GM20000 (cell line): ENCODE results near the gene SPATS2.

Experiments
- DNase-seq: peaks from one replicate; pipeline ENCODE4 v3.0.0; 2012; ENCODE audit warnings: low spot score
- TF ChIP-seq, protein P1 (sequence below): IDR thresholded peaks from 2 replicates; pipeline ENCODE4 v1.5.1; 2012; ENCODE audit warnings: mild to moderate bottlenecking, control low read depth; ENCODE audit errors: extremely low read depth, missing control alignments

The SPATS2 gene

DNA sequence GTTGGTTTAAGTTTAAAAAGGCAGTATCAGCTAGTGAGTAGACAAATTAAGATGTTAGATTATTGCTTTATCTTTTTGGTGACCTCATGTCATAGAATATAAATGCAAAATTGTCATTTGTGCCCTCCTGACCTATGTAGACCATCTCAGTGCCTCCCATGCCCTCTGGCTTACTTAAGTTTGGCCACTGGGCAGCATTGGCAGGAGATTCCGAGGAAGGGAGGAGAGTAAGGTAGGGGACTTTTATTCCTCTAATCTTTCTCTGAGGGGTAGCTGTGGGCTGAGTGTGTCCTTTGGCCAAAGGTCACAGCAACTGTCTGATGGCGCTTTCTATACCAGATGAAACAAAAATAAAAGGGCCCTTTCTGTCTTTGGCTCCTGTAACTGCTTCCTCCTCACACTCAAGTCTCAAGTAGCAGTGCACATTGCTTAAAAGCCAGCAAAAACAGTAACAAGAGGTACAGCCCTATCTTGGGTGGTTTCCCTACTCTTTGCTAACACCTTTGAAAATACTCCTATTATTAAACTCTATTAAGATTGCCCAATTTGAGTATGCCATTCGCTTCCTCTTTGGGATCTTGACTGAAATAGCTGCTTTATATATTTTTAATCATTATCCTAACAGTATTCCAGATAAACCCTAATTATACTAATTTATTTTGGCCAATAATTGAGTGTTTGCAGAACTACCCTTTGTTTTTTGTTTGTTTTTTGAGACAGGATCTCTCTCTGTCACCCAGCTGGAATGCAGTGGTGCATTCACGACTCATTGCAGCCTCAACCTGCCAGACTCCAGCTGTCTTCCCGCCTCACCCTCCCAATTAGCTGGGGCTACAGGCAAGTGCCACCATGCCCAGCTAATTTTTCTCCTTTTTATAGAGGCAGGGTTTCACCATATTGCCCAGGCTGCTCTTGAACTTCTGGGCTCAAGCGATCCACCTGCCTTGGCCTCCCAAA is 115.1 kb downstream of the SPATS2 start:
- DNase-seq, result peak; percentile 7
- TF ChIP-seq, protein P1, sequence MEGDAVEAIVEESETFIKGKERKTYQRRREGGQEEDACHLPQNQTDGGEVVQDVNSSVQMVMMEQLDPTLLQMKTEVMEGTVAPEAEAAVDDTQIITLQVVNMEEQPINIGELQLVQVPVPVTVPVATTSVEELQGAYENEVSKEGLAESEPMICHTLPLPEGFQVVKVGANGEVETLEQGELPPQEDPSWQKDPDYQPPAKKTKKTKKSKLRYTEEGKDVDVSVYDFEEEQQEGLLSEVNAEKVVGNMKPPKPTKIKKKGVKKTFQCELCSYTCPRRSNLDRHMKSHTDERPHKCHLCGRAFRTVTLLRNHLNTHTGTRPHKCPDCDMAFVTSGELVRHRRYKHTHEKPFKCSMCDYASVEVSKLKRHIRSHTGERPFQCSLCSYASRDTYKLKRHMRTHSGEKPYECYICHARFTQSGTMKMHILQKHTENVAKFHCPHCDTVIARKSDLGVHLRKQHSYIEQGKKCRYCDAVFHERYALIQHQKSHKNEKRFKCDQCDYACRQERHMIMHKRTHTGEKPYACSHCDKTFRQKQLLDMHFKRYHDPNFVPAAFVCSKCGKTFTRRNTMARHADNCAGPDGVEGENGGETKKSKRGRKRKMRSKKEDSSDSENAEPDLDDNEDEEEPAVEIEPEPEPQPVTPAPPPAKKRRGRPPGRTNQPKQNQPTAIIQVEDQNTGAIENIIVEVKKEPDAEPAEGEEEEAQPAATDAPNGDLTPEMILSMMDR, result no peak

DNA sequence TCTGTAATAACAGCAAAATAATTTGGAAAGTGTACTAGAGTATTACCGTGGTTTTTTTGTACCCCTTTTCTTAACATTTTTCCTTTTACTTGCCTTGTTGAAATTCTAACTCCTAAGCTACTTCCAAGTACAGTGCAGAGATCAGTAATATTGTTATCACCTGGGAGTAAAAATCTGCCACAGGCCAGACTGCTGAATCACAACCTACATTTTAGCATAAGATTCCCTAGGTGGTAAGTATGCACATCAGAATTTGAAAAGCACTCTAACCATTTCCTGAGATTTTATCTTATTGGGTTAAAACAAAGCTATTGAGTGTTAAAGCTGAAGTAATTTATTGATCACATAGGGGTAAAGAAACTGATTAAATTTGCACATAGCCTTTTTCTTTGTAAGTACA is 116.4 kb downstream of the SPATS2 start:
- TF ChIP-seq, protein P1, result no peak
- DNase-seq, result no peak

DNA sequence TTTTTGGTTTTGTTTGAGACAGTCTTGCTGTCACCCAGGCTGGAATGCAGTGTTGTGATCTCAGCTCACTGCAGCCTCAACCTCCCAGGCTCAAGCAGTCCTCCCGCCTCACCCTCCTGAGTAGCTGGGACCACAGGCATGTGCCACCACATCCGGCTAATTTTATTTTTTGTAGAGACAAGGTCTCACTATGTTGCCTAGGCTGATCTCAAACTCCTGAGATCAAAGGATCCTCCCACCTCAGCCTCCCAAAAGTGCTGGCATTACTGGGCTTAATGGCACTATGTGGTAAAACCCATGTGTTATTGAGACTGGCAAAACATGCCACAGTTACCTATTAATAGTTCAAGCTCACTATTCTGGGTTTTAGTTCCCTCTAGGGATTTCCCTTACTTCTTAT is 120.3 kb downstream of the SPATS2 start:
- TF ChIP-seq, protein P1, result no peak
- DNase-seq, result no peak

DNA sequence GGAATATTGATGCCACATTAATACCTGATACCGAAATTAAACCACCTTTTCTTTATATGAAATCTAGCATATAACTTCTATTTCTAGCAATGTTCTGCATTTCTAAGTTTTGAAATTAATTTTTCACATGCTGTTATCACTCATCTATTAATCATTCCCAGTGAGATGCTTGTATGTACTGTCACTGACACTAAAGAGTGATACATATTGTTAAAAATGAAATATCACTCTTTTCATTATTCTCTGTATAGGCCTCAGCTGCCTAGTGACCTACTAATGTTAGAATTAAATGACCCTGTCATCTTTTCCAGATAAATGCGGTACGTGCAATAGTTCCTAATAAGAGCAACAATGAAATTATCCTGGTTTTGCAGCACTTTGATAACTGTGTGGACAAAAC is 121.9 kb downstream of the SPATS2 start:
- no peak for DNase-seq
- TF ChIP-seq, protein P1, result no peak

DNA sequence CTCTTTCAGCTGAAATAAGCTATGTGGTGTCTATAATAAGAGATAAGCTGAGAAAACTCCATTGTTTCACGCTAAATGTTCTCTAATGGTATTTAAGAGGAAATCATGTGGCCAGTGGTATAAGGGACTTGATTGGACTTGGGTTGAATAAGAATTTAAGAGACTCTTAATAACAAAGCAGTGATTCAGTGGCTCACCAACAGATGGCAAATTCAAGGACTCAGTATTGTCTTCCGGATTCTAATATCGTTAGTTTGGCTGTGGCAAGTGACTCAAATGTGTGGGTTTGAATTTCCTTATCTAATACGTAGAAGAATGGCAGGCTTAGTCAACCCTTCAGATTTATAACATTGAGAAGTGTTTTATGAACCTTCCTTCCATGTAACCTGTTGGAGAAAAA is 122.5 kb downstream of the SPATS2 start:
- TF ChIP-seq, protein P1, result no peak
- DNase-seq, result no peak

DNA sequence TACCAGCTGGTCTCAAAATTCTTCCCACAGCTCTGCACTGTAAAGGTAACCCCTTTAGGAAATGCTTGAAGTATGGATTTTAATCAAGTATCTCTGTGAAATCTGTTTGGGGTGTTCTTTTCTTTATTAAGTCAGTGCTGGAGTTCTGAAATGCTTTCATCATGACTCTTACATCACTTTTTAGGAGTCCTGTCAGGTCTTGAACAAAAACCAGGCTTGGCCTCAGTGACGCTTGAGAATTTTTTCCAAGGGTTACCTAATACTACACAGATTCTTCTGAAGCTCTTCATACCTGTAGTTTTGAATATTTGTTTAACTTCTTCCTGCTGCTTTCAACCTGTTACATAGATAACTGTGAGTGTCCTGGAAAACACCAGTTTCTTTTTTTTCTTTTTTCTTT is 124.6 kb downstream of the SPATS2 start:
- DNase-seq, result no peak
- TF ChIP-seq, protein P1, result no peak

DNA sequence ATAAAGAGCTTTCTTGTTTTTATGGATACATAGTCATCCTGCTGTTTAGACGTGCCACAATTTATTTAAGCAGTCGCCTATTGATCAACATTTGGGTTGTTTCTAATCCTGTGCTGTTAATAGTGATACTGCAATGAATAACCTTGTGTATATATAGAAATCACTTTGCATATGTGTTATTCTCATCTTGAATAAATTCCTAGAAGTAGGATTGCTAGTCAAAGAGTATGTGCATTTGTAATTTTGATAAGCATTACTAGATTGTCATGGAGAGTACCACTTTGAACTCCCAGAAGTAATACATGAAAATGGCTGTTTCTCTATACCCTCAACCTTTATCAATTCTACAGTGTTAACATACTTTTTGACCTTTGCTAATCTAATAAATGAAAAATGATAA is 126.6 kb downstream of the SPATS2 start:
- TF ChIP-seq, protein P1, result no peak
- DNase-seq, result no peak
